Naive thymus-derived CD4-positive, alpha-beta T cell (primary cell): ENCODE data around the gene LARP1. TPM values are rescaled to one million over a fixed set of nuclear protein-coding genes. Genes with fewer than 3 reads are reported as not detected.

ENCODE experiments used
- ATAC-seq: fragments of 150-1000 bp; cut with Tn5 transposase; 2 replicates; pipeline ENCODE4 v1.10.0; 2021; ENCODE audit warnings: mild to moderate bottlenecking, moderate library complexity
- CTCF ChIA-PET: fragments of 350-600 bp; sonication (Branson Sonifier 250); formaldehyde crosslinking; loops from one replicate; lab custom pipeline; 2021; ENCODE audit warnings: antibody characterized with exemption; lab: Charles Lee
- POLR2A ChIA-PET: fragments of 350-600 bp; sonication (Branson Sonifier 250); formaldehyde crosslinking; loops from one replicate; lab custom pipeline; 2021; ENCODE audit warnings: antibody characterized with exemption, inconsistent platforms; lab: Charles Lee
- DNase-seq, 9 donors: peaks; one replicate each; pipeline versions ENCODE4 v3.0.0 to v3.0.0-alpha.2; 2020 to 2022; ENCODE audit warnings: mixed read lengths in 1 of 9
- H3K27ac ChIP-seq: one replicate; pipeline ENCODE4 v1.7.0; 2013; ENCODE audit warnings: mild to moderate bottlenecking, low read depth, low read length, moderate library complexity
- H3K27me3 ChIP-seq, 2 donors: one replicate each; pipeline ENCODE4 v1.7.0; 2013; ENCODE audit warnings: low read length in 2 of 2, mild to moderate bottlenecking in 2 of 2, moderate library complexity in 2 of 2; ENCODE audit not compliant: control insufficient read depth in 2 of 2, insufficient read depth in 2 of 2
- H3K36me3 ChIP-seq, 3 experiments: 1 replicate in 2 of 3; 2 replicates in 1 of 3; pipeline ENCODE4 v1.7.0; 2013; ENCODE audit warnings: low read length in 3 of 3, mild to moderate bottlenecking in 3 of 3, moderate library complexity in 1 of 3; ENCODE audit not compliant: insufficient read depth in 3 of 3, control insufficient read depth in 2 of 3
- H3K4me1 ChIP-seq, 2 donors: one replicate each; pipeline ENCODE4 v1.7.0; 2013; ENCODE audit warnings: low read length in 2 of 2, mild to moderate bottlenecking in 2 of 2, moderate library complexity in 1 of 2; ENCODE audit not compliant: control insufficient read depth in 2 of 2, insufficient read depth in 2 of 2
- H3K4me3 ChIP-seq: 2 replicates; pipeline ENCODE4 v1.7.0; 2013; ENCODE audit warnings: mild to moderate bottlenecking, low read length
- H3K9me3 ChIP-seq, 3 experiments: 1 replicate in 2 of 3; 2 replicates in 1 of 3; pipeline ENCODE4 v1.7.0; 2013; ENCODE audit warnings: low read length in 3 of 3; ENCODE audit not compliant: control insufficient read depth in 2 of 3
- H3K27ac Mint-ChIP-seq, 9 donors: one replicate each; pipeline ENCODE4 v1.8.0; 2020 to 2022; ENCODE audit warnings: mixed read lengths in 9 of 9, mild to moderate bottlenecking in 8 of 9, moderate library complexity in 5 of 9, inconsistent platforms in 2 of 9
- H3K27me3 Mint-ChIP-seq, 5 donors: one replicate each; pipeline ENCODE4 v1.8.0; 2021 to 2022; ENCODE audit warnings: mixed read lengths in 5 of 5, mild to moderate bottlenecking in 1 of 5
- H3K36me3 Mint-ChIP-seq, 5 donors: one replicate each; pipeline ENCODE4 v1.8.0; 2020 to 2022; ENCODE audit warnings: mixed read lengths in 5 of 5, mild to moderate bottlenecking in 3 of 5, inconsistent platforms in 1 of 5
- H3K4me1 Mint-ChIP-seq, 7 donors: one replicate each; pipeline ENCODE4 v1.8.0; 2020 to 2022; ENCODE audit warnings: mixed read lengths in 7 of 7, mild to moderate bottlenecking in 3 of 7, inconsistent platforms in 1 of 7
- H3K4me3 Mint-ChIP-seq, 10 donors: one replicate each; pipeline ENCODE4 v1.8.0; 2020 to 2022; ENCODE audit warnings: mild to moderate bottlenecking in 10 of 10, mixed read lengths in 10 of 10, moderate library complexity in 6 of 10, inconsistent platforms in 2 of 10
- H3K9me3 Mint-ChIP-seq, 11 donors: one replicate each; pipeline ENCODE4 v1.8.0; 2020 to 2022; ENCODE audit warnings: mixed read lengths in 11 of 11, mild to moderate bottlenecking in 4 of 11, inconsistent platforms in 1 of 11, moderate library complexity in 1 of 11
- intact Hi-C, 2 donors: fragments of 100-400 bp; cut with micrococcal nuclease; formaldehyde crosslinking; loops; one replicate each; pipeline ENCODE4 v1.15.1; 2023
- polyA plus RNA-seq, 2 donors: library from polyadenylated mRNA; unstranded; fragments of 300-500 nt; fragmentation: Illumina TruSeq; gene quantifications; one replicate each; pipeline ENCODE4 v1.2.3, GENCODE V29; 2021
- total RNA-seq, 6 experiments: library from RNA in 5 of 6; stranded (reverse) in 5 of 6; gene quantifications; 1 replicate in 5 of 6; 2 replicates in 1 of 6; pipeline ENCODE4 v1.2.3 and lab custom pipeline; 2021 to 2026

LARP1 gene
- total and polyA plus RNA-seq, 7 experiments from 2014 or later: 12.2 to 217 (median 139) TPM

DNA sequence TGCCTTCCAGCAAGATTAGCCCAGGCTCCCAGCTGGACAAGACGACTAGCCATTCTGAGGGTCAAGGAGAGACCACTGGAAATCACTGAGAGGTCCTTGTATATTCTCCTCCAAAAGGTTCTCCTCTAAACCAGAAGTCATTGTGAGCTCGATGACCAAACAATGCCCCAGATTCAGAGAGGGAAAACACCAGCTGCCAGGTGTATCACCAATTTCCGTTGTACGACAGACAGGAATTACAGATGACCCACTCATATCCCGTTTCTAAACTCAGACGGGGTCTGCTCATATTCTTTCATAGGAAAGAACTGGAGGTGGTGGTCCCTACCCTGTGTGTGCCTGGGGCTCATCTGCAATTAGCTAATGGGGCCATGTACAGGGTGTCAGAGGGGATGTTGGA, 81.0 kb downstream of the LARP1 start:
- no peaks in the 10 kb centered on the region for H3K27me3 Mint-ChIP-seq
- H3K4me3 Mint-ChIP-seq: no peak overlapping the region
- CTCF ChIA-PET: no interaction called here
- H3K27ac Mint-ChIP-seq: peak overlapping the region in 1 of 9 donors; percentile 59
- no peaks in the 10 kb centered on the region for H3K27me3 ChIP-seq
- DNase-seq (no peak), ATAC-seq (no peak)
- H3K9me3 ChIP-seq: no peaks in the 10 kb centered on the region
- H3K36me3 ChIP-seq: no peaks in the 10 kb centered on the region
- H3K4me1 ChIP-seq: no peaks in the 10 kb centered on the region
- peaks cover 0 to 3% (median 0%) of the 10 kb centered on the region in 5 donors for H3K36me3 Mint-ChIP-seq
- H3K9me3 Mint-ChIP-seq: no peaks in the 10 kb centered on the region
- no peak overlapping the region for H3K4me3 ChIP-seq
- H3K27ac ChIP-seq: no peak overlapping the region
- POLR2A ChIA-PET: interaction anchor here (1.6 kb wide), 1 partner anchor 21 kb away, joined by 4 read pairs; no protein-coding TSS in a partner anchor
- intact Hi-C loops: no loop called here
- H3K4me1 Mint-ChIP-seq: peaks cover 5 to 12% (median 7%) of the 10 kb centered on the region in 7 donors

DNA sequence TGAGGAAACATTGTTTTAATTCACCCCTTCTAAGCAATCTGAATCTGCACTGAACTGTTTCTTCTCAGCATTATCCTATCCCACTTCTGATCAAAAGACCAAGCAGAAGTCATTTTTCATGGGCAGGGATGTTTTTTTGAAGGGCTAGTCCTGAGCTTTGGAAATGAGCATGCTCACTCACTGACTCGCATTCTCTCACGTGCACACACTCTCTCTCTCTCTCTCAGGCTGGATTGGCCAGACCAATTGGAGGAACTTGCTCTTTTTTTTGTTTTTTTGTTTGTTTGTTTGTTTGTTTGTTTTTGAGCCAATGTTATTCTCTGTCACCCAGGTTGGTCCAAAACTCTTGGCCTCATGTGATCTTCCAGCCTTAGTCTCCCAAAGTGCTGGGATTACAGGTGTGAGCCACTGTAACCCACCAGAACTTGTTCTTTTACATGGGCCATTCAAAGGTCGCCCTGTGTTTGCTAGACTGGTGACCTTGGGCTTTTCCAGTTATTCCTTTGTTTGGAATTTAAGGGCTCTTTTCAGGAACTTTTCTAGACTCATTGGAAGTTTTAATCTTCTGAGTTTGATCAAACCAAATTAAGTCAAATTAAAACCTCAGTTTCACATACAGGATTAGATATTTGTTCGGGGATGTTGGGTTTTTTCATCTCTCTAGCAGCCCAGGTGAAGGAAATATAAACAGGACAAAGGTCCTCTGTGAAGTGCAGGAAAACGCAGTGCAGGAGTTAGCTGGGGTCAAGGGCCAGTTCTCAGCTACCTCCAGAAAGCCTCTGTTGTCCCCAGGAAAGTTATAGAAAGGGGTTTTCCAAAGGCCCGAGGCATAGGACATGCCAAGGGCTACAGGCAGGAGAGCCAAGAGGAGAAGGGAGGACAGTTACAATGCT, 82.1 kb downstream of the LARP1 start:
- ChIA-PET CTCF (no interaction called here), POLR2A (interaction anchor here (1.0 to 1.6 kb wide), 2 partner anchors 11 to 20 kb away, joined by 4 to 9 read pairs; no protein-coding TSS in a partner anchor)
- intact Hi-C loops: no loop called here
- Histone ChIP-seq H3K27me3 (no peaks in the 10 kb centered on the region), H3K27ac (no peak overlapping the region), H3K4me1 (no peaks in the 10 kb centered on the region), H3K4me3 (no peak overlapping the region), H3K9me3 (no peaks in the 10 kb centered on the region), H3K36me3 (no peaks in the 10 kb centered on the region)
- Mint-ChIP-seq H3K36me3 (peaks cover 0 to 3% (median 0%) of the 10 kb centered on the region in 5 donors), H3K9me3 (no peaks in the 10 kb centered on the region), H3K4me3 (no peak overlapping the region), H3K4me1 (peaks cover 0 to 9% (median 6%) of the 10 kb centered on the region in 7 donors), H3K27me3 (no peaks in the 10 kb centered on the region), H3K27ac (peak overlapping the region in 5 of 9 donors; percentile 11 to 59 (median 43))
- DNase-seq: no peak
- ATAC-seq: no peak

DNA sequence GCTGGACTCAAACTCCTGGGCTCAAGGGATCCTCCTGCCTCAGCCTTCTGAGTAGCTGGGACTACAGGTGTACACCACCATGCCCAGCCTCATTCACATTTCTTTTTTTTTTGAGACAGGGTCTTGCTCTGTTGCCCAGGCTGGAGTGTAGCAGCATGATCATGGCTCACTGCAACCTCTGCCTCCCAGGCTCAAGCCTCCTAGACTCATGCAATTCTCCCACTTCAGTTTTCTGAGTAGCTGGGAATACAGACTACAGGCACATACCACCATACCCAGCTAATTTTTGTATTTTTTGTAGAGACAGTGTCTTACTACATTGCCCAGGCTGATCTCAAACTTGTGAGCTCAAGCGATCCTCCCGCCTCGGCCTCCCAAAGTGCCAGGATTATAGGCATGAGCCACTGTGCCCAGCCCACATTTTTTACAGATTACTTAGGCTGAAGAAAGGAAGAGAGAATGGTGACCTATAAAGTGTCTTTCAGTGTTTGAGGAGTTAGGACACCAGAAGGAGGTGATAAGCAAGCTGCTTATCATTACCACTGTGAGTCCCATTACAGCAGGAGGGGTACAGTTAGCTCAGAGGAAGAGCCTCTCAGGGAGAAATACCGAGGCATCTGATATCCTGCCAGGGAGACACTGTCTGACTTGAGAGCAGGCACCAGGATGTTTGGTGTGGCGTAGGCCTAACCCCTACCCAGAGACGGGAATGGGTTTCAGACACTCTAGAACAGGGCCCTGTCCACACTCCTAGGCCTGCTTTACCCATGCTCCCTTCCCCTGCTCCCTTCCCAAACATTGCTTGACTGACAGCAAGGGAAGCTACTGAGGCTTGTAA, 85.5 kb downstream of the LARP1 start:
- no peaks in the 10 kb centered on the region for H3K4me1 ChIP-seq
- Mint-ChIP-seq H3K4me1 (peaks cover 0 to 4% (median 0%) of the 10 kb centered on the region in 7 donors), H3K27me3 (no peaks in the 10 kb centered on the region), H3K27ac (peak overlapping the region in 4 of 9 donors; percentile 32 to 73 (median 40)), H3K9me3 (no peaks in the 10 kb centered on the region), H3K4me3 (no peak overlapping the region), H3K36me3 (no peaks in the 10 kb centered on the region)
- ChIA-PET POLR2A (interaction anchor here (0.7 to 1.8 kb wide), 6 partner anchors 8 to 19 kb away, joined by 3 to 7 read pairs (median 3); no protein-coding TSS in a partner anchor), CTCF (interaction anchor here (0.5 to 1.2 kb wide), 4 partner anchors 12 to 68 kb away, joined by 3 to 7 read pairs (median 4); no protein-coding TSS in a partner anchor)
- no peaks in the 10 kb centered on the region for H3K9me3 ChIP-seq
- H3K27me3 ChIP-seq: no peaks in the 10 kb centered on the region
- DNase-seq (no peak), ATAC-seq (peak; percentile 37)
- intact Hi-C loops: no loop called here
- H3K27ac ChIP-seq: no peak overlapping the region
- no peaks in the 10 kb centered on the region for H3K36me3 ChIP-seq
- H3K4me3 ChIP-seq: no peak overlapping the region

DNA sequence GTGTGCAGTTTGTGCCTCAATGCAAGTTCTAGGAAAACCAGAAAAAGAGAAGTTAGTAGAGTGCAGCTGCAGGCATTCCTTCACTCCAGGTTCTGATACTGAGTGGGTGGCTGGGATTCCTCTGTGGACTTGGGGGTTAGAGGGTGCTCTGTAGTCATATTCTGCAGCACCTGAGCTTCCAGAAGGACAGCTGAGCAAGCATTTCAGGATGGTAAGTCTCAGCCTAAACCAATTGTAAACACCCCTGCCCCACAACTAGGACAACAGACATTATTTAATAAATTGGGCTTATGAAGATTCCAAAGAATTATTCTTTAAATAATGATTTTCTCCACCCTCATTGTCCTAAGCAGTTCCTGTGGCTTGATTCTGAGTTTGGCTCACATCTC, 86.1 kb downstream of the LARP1 start:
- no peaks in the 10 kb centered on the region for H3K27me3 ChIP-seq
- no peaks in the 10 kb centered on the region for H3K36me3 Mint-ChIP-seq
- intact Hi-C loops: no loop called here
- H3K4me3 ChIP-seq: no peak overlapping the region
- ChIA-PET CTCF (interaction anchor here (0.5 to 1.1 kb wide), 3 partner anchors 12 to 68 kb away, joined by 3 to 7 read pairs (median 3); no protein-coding TSS in a partner anchor), POLR2A (interaction anchor here (1.8 kb wide), 1 partner anchor 9 kb away, joined by 4 read pairs; no protein-coding TSS in a partner anchor)
- no peak overlapping the region for H3K27ac ChIP-seq
- no peaks in the 10 kb centered on the region for H3K27me3 Mint-ChIP-seq
- no peaks in the 10 kb centered on the region for H3K4me1 ChIP-seq
- no peaks in the 10 kb centered on the region for H3K9me3 ChIP-seq
- H3K4me1 Mint-ChIP-seq: peaks cover 0 to 4% (median 0%) of the 10 kb centered on the region in 7 donors
- DNase-seq: no peak
- peak overlapping the region in 2 of 9 donors; percentile 32 to 73 for H3K27ac Mint-ChIP-seq
- H3K4me3 Mint-ChIP-seq: no peak overlapping the region
- ATAC-seq: no peak
- no peaks in the 10 kb centered on the region for H3K36me3 ChIP-seq
- H3K9me3 Mint-ChIP-seq: no peaks in the 10 kb centered on the region

DNA sequence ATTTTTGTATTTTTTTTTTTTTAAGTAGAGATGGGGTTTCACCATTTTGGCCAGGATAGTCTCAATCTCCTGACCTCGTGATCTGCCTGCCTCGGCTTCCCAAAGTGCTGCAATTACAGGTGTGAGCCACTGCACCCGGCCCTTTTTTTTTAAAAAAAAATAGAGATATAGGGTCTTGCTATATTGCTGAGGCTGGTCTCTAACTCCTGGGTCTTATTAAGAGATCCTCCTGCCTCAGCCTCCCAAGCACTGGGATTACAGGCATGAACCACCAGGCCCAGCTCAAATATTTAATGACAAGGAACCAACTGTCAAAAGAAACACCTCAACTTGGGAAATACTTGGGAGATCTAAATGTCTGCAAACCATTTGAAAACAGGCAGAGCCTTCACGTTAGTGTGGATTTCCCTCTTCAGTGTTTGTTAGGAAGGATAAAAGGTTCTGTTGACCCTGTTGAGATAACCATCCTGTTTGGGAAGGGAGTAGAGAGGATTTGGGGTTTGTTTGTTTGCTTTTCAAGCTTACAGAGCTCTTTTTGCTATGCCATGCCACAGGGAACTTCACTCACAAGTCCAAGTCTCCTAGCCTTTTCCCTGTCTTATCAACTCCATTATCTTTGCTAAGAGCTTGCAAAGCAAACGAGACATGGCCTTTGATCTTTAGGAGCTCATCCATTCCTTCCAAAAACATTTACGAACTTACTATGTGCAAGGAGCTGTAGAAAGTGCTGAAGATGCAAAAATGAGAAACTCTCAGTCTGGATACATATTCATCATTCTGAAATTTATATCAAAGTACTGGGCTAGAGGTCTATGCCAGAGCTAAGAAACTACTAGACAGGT, 87.7 kb downstream of the LARP1 start:
- Mint-ChIP-seq H3K27me3 (no peaks in the 10 kb centered on the region), H3K4me1 (peaks cover 0 to 4% (median 0%) of the 10 kb centered on the region in 7 donors), H3K4me3 (no peak overlapping the region), H3K9me3 (no peaks in the 10 kb centered on the region), H3K36me3 (no peaks in the 10 kb centered on the region), H3K27ac (no peak overlapping the region)
- CTCF ChIA-PET: interaction anchor here (0.5 kb wide), 1 partner anchor 208 kb away, joined by 5 read pairs; no protein-coding TSS in a partner anchor
- intact Hi-C loops: no loop called here
- ATAC-seq (no peak), DNase-seq (no peak)
- POLR2A ChIA-PET: interaction anchor here (3.2 kb wide), 1 partner anchor 14 kb away, joined by 11 read pairs; no protein-coding TSS in a partner anchor
- Histone ChIP-seq H3K9me3 (no peaks in the 10 kb centered on the region), H3K4me1 (no peaks in the 10 kb centered on the region), H3K27ac (no peak overlapping the region), H3K27me3 (no peaks in the 10 kb centered on the region), H3K36me3 (no peaks in the 10 kb centered on the region), H3K4me3 (no peak overlapping the region)
